Hindlimb muscle (tissue), 1 donor: ENCODE measurements around the gene FAM83G. TPM values are rescaled to one million over a fixed set of nuclear protein-coding genes. Genes with fewer than 3 reads are reported as not detected.
"Not testable (repeated sequence)": the region's sequence is repeated elsewhere in the genome, so short reads cannot be mapped to it uniquely, and the experiment has no call there.

Experiments used
- DNase-seq: peaks from one replicate; pipeline ENCODE4 v3.0.0-alpha.2; 2013
- polyA plus RNA-seq: library from polyadenylated mRNA; unstranded; fragments of 120-200 nt; gene quantifications from one replicate; pipeline ENCODE4 v1.2.1, GENCODE V29; 2013; ENCODE audit not compliant: insufficient read length

FAM83G gene
- polyA plus RNA-seq, 1 donor, result 0.46 TPM

GRCh38 chr17:18950944-18951905 lies 53.3 kb downstream of the FAM83G start:
- DNase-seq, result no peak

GRCh38 chr17:18950346-18950745 lies 54.2 kb downstream of the FAM83G start:
- no peak for DNase-seq

GRCh38 chr17:18949566-18949965 lies 55.0 kb downstream of the FAM83G start:
- no peak for DNase-seq

GRCh38 chr17:18948476-18949006 lies 56.0 kb downstream of the FAM83G start:
- DNase-seq, result no peak

GRCh38 chr17:18947866-18948265 lies 56.7 kb downstream of the FAM83G start:
- DNase-seq, result no peak

- no peak for DNase-seq
These were observed 58.0 kb downstream of the FAM83G start for GRCh38 chr17:18946536-18946935.

GRCh38 chr17:18944646-18945045 lies 59.9 kb downstream of the FAM83G start:
- no peak for DNase-seq

- no peak for DNase-seq
These were observed 65.9 kb downstream of the FAM83G start for GRCh38 chr17:18938692-18939023.

- no peak for DNase-seq
These were observed 66.4 kb downstream of the FAM83G start for GRCh38 chr17:18937981-18938691.

- no peak for DNase-seq
These were observed 71.2 kb downstream of the FAM83G start for GRCh38 chr17:18933102-18934058.

GRCh38 chr17:18932360-18933055 lies 72.1 kb downstream of the FAM83G start:
- DNase-seq, result no peak

- DNase-seq, result no peak
These were observed 75.9 kb downstream of the FAM83G start for GRCh38 chr17:18928628-18929125.

GRCh38 chr17:18925187-18925586 lies 79.4 kb downstream of the FAM83G start:
- DNase-seq, result no peak

GRCh38 chr17:18922596-18922995 lies 82.0 kb downstream of the FAM83G start:
- not testable (repeated sequence) for DNase-seq

GRCh38 chr17:18921912-18922451 lies 82.6 kb downstream of the FAM83G start:
- no peak for DNase-seq

GRCh38 chr17:18921485-18921884 lies 83.1 kb downstream of the FAM83G start:
- DNase-seq, result no peak

GRCh38 chr17:18920911-18921441 lies 83.6 kb downstream of the FAM83G start:
- DNase-seq, result no peak

- DNase-seq, result no peak
These were observed 84.6 kb downstream of the FAM83G start for GRCh38 chr17:18919963-18920362.
